GM18511 (cell line): ENCODE data around the gene BNC2.
"Not testable (repeated sequence)": the region's sequence is repeated elsewhere in the genome, so short reads cannot be mapped to it uniquely, and the experiment has no call there.

Experiments used
- ATAC-seq: cut with Tn5 transposase; IDR thresholded peaks from one replicate; pipeline ENCODE4 v1.9.1; 2021; ENCODE audit warnings: mild to moderate bottlenecking, moderate library complexity; ENCODE audit not compliant: unreplicated experiment

The BNC2 gene

GRCh38 chr9:16571127-16571802, 299.2 kb downstream of the BNC2 start:
- no peak for ATAC-seq

- no peak for ATAC-seq
These were observed 307.0 kb downstream of the BNC2 start for GRCh38 chr9:16563446-16563845.

DNA sequence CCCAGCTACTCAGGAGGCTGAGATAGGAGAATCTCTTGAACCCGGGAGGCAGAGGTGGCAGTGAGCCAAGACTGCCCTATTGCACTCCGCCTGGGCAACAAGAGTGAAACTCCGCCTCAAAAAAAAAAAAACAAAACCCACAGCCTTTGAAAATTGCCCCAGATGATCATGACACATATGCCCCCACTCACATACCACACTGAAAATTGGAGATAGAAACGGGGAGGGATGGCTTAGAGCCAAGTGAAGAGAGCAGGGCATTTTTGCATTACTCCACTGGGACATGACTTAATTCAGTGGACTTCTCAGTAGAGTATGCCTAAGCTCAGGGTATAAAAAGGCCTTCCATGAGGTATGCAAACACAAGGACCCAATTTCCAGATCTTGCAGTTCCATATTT, 309.3 kb downstream of the BNC2 start:
- ATAC-seq, result no peak

DNA sequence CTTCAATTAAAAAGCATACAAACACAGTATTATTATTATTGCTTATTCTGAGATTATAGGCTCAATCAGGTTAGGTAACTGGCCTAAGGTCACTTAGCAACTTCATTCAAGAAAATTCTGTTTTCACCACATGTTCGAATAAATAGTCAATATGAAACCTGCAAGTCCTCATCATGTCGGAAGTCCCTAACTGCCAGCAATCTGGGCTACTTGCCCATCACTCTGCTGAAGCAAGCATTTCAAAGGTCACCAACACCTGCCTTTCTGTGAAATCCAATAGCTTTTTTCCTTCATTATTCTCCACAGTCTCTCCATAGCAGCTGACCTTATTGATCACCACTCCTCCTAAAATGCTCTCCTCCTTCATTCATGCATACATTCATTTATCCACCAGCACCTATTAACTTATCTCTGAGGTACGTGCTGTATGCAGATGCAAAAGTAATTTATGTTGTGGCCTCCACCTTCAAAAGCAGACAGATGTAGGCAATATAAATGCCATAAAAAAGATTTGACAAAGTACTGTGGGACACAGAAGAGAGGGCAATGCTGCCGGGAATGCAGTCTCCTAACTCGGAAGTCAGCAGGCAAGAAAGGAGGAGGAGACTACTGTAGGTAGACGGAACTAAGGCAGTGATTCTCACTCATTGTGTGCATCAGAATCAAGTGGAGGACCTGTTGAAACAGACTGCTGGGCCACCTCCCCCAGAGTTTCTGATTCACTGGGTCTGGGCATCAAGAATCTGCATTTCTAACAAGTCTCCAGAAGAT, 310.9 kb downstream of the BNC2 start:
- no peak for ATAC-seq

- no peak for ATAC-seq
These were observed 314.7 kb downstream of the BNC2 start for GRCh38 chr9:16555802-16556201.

DNA sequence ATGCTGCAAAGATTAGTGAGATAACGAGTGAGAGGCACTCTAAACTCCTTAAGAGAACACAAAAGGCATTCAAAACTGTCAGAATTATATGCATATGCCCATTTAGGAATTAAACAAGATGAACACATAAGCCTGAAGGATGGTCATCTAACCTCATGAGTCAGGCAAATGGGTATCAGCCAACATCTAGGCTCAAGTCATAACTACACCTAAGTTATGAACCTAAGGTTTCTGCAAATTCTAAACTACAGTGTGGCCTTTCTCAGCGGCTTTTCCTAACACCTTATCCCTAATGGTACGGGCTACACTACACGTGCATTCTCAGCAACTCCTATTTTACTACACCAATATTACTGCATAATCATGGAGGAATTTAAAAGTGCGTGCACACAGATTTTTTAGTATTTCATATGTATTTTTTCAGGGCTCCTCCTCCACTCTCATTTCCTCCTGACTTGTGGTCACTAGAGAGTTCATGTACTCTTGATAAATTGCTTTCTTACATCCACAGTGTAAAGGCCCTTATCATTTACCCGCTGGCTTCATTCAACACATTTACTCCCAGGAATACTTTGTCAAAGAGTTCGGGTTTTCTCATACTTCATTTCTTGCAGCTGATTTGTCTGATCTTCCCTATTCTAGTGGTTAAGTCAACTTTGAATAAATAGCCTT, 316.5 kb downstream of the BNC2 start:
- no peak for ATAC-seq

- ATAC-seq, result no peak
These were observed 318.2 kb downstream of the BNC2 start for GRCh38 chr9:16552252-16552651.

GRCh38 chr9:16551692-16552091, 318.8 kb downstream of the BNC2 start:
- ATAC-seq, result no peak

DNA sequence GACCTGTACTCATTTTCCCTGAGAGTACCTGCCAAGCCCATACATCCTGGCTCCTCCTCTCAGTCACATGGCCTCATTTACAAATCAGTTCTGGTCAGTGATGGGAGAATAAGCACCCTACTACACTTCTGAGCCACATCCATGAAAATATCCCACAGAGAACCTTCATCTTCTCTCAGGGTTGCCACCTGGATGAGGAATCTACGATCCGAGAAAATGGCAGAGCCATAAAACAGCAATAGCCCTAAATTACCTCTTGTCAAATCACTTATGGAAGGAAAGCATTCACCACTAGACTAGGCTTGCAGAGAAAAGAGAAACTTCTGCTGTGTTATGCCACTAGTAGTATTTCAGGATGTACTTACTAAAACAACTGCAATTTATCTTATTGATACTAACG, 324.8 kb downstream of the BNC2 start:
- ATAC-seq, result no peak

DNA sequence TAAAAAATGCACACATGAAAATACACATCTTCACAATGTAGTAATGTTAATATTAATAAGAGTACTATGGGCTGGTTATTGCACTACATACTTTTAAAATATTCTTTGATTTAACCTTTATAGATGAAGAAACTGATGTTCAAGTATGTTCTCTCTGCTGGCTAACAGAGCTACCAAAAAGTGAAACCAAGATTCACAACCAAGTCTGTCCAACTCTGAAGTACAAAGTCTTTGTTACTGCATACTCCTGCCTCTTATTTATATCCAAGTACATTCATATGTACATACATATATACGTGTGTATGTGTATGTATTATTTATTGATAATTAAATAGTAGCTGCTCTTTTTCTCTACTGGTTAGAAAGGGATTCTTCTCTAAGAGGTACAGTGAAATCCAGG, 325.6 kb downstream of the BNC2 start:
- no peak for ATAC-seq

DNA sequence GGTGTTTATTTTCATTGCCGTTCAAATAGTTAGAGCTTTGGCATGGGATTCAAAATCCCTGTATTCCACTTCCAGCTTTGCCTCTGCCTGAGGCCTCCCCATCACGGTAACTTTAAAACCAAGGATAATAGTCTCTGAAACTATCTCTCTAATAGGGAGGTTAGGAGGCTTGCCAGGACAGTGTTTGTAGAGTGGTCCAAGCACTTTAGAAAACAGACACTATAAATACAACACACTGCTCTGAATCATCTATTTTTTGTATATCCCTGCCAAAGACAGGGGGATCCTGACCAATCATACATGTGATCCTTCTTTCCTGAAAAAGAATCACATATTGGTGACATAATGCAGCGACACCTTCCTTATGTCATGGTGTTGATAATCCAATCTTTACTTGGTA, 326.8 kb downstream of the BNC2 start:
- no peak for ATAC-seq

DNA sequence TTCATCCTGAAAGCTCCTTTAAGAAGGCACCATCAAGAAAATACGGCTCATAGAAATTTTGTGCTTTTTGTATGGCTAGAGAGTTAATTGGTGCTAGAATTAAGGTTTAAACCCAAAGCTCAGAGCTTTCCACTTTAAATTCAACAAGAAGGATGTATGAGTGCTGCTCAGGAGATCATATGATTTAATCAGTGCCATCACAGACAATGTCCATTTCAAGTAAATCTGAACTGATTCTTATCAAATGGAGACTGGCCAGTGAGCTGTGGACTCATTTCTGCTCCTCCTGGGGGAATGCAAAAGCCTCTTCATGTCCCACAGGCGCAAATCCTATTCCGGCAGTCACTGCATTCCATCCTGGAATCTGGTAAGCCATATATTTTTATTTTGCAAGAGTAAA, 327.2 kb downstream of the BNC2 start:
- no peak for ATAC-seq

DNA sequence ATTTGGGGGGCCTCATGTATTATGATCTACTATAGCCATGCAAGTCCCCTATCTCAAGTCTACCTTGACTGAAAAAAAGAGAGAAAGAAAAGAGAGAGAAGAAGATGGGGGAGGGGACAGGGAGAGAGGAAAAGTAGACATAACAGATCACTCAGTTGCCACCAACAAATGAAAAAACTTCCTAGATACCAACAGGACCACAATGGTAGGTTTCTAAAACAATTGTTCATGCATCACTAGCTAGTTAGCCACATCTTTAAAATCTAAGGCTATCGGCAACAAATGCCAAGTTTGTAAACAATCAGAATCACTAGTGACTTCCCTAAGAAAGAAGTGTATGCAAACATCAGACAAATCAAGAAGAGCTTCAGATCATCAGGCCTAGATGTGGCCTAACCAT, 328.2 kb downstream of the BNC2 start:
- no peak for ATAC-seq

DNA sequence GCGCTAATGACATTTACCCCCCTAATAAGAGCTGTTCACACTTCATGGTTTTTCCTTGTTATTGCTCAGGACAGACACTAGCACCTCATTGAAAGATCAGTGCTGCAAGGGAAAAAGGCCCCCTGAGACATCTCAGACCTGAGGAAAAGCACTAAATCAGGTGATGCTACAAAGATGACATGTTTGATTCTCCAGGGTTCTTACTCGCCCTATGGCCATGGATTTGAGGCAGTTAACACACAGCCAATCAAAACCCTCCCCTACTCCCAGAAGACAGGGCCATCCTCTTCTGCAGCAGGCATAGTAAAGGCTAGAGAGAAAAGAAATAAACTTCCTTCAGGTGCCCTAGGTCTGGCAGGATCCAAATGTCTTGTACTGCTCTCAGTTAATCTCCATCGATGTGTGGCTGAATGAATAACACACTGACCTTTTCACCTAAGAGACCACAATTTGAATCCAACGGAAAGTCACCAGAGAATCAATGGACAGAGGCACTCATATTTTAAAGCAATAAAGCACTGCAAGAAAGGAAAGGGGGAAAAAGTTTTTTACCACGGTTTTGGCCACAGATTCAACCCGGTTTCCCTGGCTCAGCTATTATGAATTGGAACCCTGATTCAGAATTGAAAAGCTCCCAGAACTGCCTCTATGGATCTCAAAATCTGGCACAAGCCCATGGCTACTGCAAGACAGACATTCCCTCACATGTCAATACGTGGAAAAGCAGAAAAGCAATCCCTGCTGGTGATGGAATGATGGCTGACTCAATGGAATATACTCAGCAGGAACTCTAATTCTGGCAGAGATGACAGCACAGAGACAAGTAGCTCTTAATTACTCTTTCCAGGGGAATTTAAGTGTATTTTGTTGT, 329.5 kb downstream of the BNC2 start:
- no peak for ATAC-seq

DNA sequence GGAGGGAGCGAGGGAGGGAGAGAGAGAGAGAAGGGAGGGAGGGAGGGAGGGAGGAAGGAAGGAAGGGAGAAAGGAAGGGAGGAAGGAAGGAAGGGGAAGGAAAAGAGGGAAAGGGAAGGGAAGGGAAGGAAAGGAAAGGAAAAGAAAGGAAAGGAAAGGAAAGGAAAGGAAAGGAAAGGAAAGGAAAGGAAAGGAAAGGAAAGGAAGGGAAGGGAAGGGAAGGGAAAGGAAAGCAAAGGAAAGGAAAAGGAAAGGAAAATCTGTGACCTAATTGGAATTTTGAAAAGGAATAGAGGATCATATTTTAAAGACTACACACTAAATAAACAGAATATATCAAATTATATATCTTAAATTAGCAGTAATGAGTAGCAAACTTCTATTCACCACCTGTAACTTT, 330.8 kb downstream of the BNC2 start:
- not testable (repeated sequence) for ATAC-seq

DNA sequence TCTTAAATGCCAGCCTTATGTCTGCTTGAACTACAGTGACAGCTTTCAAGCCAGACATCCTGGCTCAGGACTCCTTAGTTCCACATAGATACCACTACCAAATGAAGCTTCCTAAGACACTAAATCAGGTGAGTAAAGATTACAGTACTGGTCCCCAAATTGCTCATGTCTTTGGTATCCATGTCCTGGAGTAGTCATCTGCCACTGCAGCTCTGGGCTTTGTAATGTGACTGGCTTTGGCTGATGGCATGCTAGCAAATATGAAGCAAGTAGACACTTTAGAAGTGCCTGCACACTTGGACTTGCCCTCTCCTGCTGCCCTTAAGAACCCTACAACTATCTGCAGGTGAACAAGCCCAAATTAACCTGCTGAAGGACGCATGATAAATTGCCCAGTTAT, 334.9 kb downstream of the BNC2 start:
- ATAC-seq, result no peak

- ATAC-seq, result no peak
These were observed 337.6 kb downstream of the BNC2 start for GRCh38 chr9:16532681-16533450.

GRCh38 chr9:16532272-16532671, 338.2 kb downstream of the BNC2 start:
- ATAC-seq, result no peak

GRCh38 chr9:16530669-16531642, 339.5 kb downstream of the BNC2 start:
- ATAC-seq, result no peak
